GM10266 (cell line): ENCODE measurements around the gene HIVEP3.

Source experiments
- DNase-seq: peaks from one replicate; pipeline ENCODE4 v3.0.0; 2012; ENCODE audit errors: extremely low spot score
- CTCF ChIP-seq: IDR thresholded peaks from 2 replicates; pipeline ENCODE4 v1.5.1; 2012; ENCODE audit warnings: mild to moderate bottlenecking, low read depth; ENCODE audit not compliant: control insufficient read depth, insufficient read depth; ENCODE audit errors: missing control alignments

The HIVEP3 gene

DNA sequence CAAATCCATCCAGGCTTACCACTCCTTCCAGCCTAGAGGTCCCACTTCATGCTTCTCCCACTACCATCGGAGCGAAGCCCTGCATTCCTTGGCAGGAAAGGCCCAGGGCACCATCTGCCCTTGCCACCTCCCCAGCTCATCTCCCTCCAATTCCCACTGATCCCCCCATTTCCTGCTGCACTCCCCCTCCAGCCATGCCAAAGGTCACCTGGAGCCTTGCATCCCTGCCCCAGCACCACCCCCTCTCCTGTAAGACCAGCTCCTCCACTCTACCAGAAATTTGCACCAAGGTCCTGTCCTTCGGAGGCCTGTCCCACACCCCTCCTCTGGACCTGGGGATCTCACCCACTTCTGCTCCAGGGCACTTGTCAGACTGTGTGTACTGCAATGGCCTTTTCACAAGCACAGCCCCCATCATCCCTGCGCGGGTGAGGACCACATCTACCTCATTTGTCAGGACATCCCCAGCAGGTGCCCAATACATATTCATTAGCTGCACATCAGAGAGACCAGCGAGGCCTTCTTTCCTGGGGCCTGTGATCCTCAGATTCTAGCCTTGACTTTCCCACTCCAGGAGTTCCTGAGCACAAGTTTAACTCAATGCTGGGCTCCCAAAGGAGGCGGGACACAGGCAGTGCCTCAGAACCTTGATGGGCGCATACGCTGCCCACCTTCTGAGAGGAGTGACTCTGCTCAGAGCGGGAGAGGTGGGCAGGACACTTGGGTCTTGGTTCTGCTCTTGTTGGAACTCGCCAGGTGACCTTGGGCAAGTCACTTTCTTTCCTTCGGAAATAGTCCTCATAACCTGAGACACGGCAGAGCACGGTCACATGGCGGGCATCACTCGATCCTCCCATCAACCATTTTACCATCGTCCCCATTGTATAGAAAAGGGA is 384.3 kb downstream of the HIVEP3 start:
- no peak for DNase-seq
- no peak for TF ChIP-seq CTCF

- no peak for TF ChIP-seq CTCF
- DNase-seq: no peak
These were observed 385.0 kb downstream of the HIVEP3 start for GRCh38 chr1:41533731-41534080.

GRCh38 chr1:41533016-41533730 is 385.5 kb downstream of the HIVEP3 start:
- TF ChIP-seq CTCF: no peak
- no peak for DNase-seq

- no peak for DNase-seq
- no peak for TF ChIP-seq CTCF
These were observed 386.3 kb downstream of the HIVEP3 start for GRCh38 chr1:41532206-41532975.

DNA sequence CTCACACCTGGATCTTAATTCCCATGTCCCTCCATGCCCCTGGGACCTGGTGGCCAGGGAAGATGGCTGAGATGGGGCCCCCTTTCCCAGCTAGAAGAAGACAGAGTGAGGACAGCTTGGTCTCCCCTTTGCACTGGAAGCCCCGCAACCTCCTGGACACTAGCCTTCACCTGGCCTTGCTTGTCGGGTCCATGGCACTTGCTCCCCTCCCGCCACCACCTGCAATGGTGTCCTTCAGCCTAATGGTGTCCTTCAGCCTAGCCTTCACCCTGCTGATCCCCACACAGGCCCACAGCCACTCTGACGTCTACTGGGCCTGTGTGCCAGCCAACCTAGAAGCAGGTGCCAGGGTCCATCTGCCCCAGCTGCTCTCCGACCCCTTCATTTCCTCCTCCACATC is 388.3 kb downstream of the HIVEP3 start:
- no peak for DNase-seq
- no peak for TF ChIP-seq CTCF

DNA sequence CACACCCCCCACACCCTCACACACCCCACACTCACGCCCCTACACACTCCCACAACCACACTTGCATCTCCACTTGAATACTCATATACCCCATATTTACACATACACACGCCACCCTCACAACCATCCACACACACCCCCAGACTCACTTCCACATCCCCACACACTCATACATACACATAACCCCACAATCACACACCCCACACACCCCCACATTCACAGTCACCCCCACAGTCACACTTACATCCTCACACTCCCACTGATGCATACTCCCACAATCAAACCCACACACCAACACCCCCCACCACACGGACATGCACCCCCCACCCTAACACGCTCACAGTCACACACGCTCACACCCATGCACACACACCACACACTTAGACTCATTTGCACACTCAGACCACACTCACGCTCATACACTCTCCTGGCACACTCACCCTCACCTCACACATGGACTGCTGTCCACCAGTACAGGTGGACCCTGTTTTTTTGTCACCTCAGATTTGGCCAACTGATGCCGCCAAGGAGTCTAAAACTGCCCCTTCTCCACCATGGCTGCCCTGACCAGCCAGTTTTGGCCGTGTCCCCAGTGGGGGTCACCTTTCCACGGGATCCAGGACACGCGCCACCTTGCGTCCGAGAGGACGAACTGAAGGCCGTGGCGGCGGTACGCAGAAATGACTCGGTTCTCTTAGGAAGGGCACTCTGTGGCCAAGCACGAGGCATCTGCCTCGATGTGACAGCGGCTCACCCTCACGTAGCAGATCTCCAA is 388.9 kb downstream of the HIVEP3 start:
- TF ChIP-seq CTCF: no peak
- DNase-seq: no peak
